Chondrocyte (in vitro differentiated cells): ENCODE measurements around the gene GALNT17. TPM values are rescaled to one million over a fixed set of nuclear protein-coding genes. Genes with fewer than 3 reads are reported as not detected.
A peak's percentile ranks its signal among the peaks of the same experiment; 100 is the strongest.

Experiments
- DNase-seq: peaks from one replicate; pipeline ENCODE4 v3.0.0; 2021; ENCODE audit warnings: mixed read lengths, low spot score
- H3K27ac Mint-ChIP-seq: one replicate; pipeline ENCODE4 v1.8.0; 2021; ENCODE audit warnings: mild to moderate bottlenecking, moderate library complexity, mixed read lengths; ENCODE audit not compliant: unreplicated experiment
- H3K27me3 Mint-ChIP-seq: 2 replicates; pipeline ENCODE4 v1.8.0; 2021; ENCODE audit warnings: low read depth, mixed read lengths
- H3K36me3 Mint-ChIP-seq: 2 replicates; pipeline ENCODE4 v1.8.0; 2021; ENCODE audit warnings: low read depth, mixed read lengths
- H3K4me1 Mint-ChIP-seq: 2 replicates; pipeline ENCODE4 v1.8.0; 2021; ENCODE audit warnings: low read depth, mild to moderate bottlenecking, mixed read lengths
- H3K4me3 Mint-ChIP-seq: one replicate; pipeline ENCODE4 v1.8.0; 2021; ENCODE audit warnings: mild to moderate bottlenecking, moderate library complexity, mixed read lengths; ENCODE audit not compliant: unreplicated experiment
- H3K9me3 Mint-ChIP-seq: 2 replicates; pipeline ENCODE4 v1.8.0; 2021; ENCODE audit warnings: low read depth, mixed read lengths
- total RNA-seq: library from RNA; stranded (reverse); gene quantifications from 3 replicates; pipeline ENCODE4 v1.2.1, GENCODE V29; 2021
- TF ChIP-seq, protein P1 (sequence below): fragments of 200-600 bp; sonication (generic); IDR thresholded peaks from 2 replicates; pipeline ENCODE4 v1.5.0; 2021; ENCODE audit warnings: antibody characterized with exemption, mild to moderate bottlenecking, moderate library complexity

The GALNT17 gene
- total RNA-seq, 1 donor from 2014 or later, result 24.4 TPM

DNA sequence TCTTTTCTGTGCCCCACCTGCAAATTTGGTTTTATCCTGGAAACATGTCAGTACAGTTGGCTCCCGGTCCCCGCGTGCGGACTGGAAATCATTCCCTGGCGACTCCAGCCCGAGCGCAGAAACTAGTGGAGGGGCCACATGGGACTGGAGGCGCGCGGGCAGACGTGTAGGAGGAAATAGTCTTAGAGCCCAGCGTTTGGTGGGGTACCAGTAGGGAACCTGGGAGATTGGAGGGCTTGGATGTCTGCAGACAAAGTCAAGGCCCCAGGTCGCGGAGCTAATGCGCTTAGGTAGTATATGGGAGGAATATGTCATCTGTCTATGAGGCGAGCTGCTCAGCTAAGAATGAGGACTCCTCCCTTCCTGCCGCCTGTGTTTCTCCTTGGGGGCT is 1.3 kb downstream of the GALNT17 start:
- no peak for DNase-seq
- TF ChIP-seq, protein P1, sequence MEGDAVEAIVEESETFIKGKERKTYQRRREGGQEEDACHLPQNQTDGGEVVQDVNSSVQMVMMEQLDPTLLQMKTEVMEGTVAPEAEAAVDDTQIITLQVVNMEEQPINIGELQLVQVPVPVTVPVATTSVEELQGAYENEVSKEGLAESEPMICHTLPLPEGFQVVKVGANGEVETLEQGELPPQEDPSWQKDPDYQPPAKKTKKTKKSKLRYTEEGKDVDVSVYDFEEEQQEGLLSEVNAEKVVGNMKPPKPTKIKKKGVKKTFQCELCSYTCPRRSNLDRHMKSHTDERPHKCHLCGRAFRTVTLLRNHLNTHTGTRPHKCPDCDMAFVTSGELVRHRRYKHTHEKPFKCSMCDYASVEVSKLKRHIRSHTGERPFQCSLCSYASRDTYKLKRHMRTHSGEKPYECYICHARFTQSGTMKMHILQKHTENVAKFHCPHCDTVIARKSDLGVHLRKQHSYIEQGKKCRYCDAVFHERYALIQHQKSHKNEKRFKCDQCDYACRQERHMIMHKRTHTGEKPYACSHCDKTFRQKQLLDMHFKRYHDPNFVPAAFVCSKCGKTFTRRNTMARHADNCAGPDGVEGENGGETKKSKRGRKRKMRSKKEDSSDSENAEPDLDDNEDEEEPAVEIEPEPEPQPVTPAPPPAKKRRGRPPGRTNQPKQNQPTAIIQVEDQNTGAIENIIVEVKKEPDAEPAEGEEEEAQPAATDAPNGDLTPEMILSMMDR, result no peak
- Mint-ChIP-seq H3K4me3 (peak overlapping the region; percentile 82), H3K36me3 (peaks cover 2% of the 10 kb centered on the region), H3K4me1 (peaks cover 28% of the 10 kb centered on the region), H3K27me3 (peaks cover 9% of the 10 kb centered on the region), H3K27ac (no peak overlapping the region), H3K9me3 (no peaks in the 10 kb centered on the region)

GRCh38 chr7:71133856-71134255 is 1.9 kb downstream of the GALNT17 start:
- Mint-ChIP-seq H3K4me1 (peaks cover 28% of the 10 kb centered on the region), H3K27ac (no peak overlapping the region), H3K4me3 (peak overlapping the region; percentile 82), H3K27me3 (peaks cover 9% of the 10 kb centered on the region), H3K36me3 (peaks cover 2% of the 10 kb centered on the region), H3K9me3 (no peaks in the 10 kb centered on the region)
- no peak for DNase-seq
- TF ChIP-seq, protein P1, result no peak

DNA sequence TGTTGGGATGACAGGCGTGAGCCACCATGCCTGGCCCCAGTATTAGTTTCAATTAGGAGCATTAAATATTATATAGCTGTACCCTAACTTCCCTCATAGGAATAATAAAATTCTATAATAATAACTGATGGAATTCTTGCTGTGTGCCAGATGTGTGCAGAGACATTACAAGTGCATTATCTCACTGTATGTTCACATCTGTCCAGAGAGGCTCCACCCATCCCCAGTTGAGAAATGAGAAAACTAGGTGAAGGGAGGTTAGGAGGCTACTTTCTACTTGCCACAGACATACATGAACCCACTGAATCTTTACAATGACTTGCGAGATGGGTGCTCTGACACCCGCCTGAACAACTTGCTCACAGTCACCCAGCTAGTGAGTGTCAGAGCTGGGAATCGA is 3.2 kb downstream of the GALNT17 start:
- no peak for DNase-seq

GRCh38 chr7:71135663-71136062 is 3.7 kb downstream of the GALNT17 start:
- Mint-ChIP-seq H3K9me3 (no peaks in the 10 kb centered on the region), H3K27me3 (peaks cover 3% of the 10 kb centered on the region), H3K4me3 (no peak overlapping the region), H3K4me1 (peaks cover 21% of the 10 kb centered on the region), H3K36me3 (peaks cover 2% of the 10 kb centered on the region), H3K27ac (no peak overlapping the region)
- no peak for DNase-seq
- TF ChIP-seq, protein P1, result no peak

More for the DNA sequence above, 3.2 kb downstream of the GALNT17 start:
- Mint-ChIP-seq H3K9me3 (no peaks in the 10 kb centered on the region), H3K27me3 (peaks cover 3% of the 10 kb centered on the region), H3K4me3 (no peak overlapping the region), H3K36me3 (peaks cover 2% of the 10 kb centered on the region), H3K27ac (no peak overlapping the region), H3K4me1 (peaks cover 24% of the 10 kb centered on the region)
- TF ChIP-seq, protein P1, result no peak

DNA sequence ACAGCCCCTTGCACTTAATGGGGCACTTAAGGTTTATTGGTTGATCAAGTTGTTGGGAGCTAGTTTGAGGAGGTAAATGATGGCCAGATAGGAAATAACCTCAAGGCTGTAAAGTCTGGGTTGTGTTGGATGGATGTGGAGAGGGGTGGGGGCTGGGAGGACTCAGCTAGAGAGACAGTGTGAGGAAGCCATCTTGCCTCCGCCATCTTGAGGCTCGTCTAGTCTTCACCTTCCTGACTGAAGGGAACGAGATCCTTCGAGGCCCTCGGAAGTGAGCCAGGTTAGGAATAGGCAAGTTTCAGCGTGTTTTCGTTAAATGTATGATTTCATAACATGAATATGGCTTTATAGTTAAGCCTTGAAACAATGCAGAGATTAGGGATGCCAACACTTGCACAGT is 5.5 kb downstream of the GALNT17 start:
- H3K4me3 Mint-ChIP-seq, result no peak overlapping the region
- H3K36me3 Mint-ChIP-seq, result peaks cover 2% of the 10 kb centered on the region
- no peak overlapping the region for H3K27ac Mint-ChIP-seq
- H3K9me3 Mint-ChIP-seq, result no peaks in the 10 kb centered on the region
- no peak for DNase-seq
- peaks cover 16% of the 10 kb centered on the region for H3K4me1 Mint-ChIP-seq
- H3K27me3 Mint-ChIP-seq, result peaks cover 3% of the 10 kb centered on the region
- TF ChIP-seq, protein P1, result no peak
